GM23338 (cell line): ENCODE measurements around the gene SNX11. TPM values are rescaled to one million over a fixed set of nuclear protein-coding genes. Genes with fewer than 3 reads are reported as not detected.

Experiments
- ATAC-seq: fragments of 200-7000 bp; cut with Tn5 transposase; 3 replicates; pipeline ENCODE4 v1.9.1; 2020
- DNase-seq: peaks from one replicate; pipeline ENCODE4 v3.0.0-alpha.2; 2015; ENCODE audit warnings: low spot score
- H2AFZ ChIP-seq: fragments of 200-600 bp; sonication (generic); 2 replicates; pipeline ENCODE4 v1.8.0; 2016; ENCODE audit warnings: antibody characterized with exemption, mild to moderate bottlenecking, moderate library complexity
- H3F3A ChIP-seq: fragments of 200-600 bp; sonication (generic); replicated peaks from 2 replicates; pipeline ENCODE4 v1.8.0; 2017; ENCODE audit warnings: antibody characterized with exemption, mixed run types, low read depth
- H3K27ac ChIP-seq: fragments of 200-600 bp; sonication (generic); 2 replicates; pipeline ENCODE4 v1.6.1; 2016; ENCODE audit warnings: low read depth
- H3K27me3 ChIP-seq: fragments of 200-600 bp; sonication (generic); 2 replicates; pipeline ENCODE4 v1.8.0; 2016; ENCODE audit warnings: mild to moderate bottlenecking, mixed run types, moderate library complexity; ENCODE audit not compliant: insufficient read depth
- H3K36me3 ChIP-seq: fragments of 200-600 bp; sonication (generic); 2 replicates; pipeline ENCODE4 v1.8.0; 2016; ENCODE audit warnings: mild to moderate bottlenecking; ENCODE audit not compliant: insufficient read depth
- H3K4me1 ChIP-seq: fragments of 200-600 bp; sonication (generic); 2 replicates; pipeline ENCODE4 v1.8.0; 2016; ENCODE audit warnings: mild to moderate bottlenecking, moderate library complexity; ENCODE audit not compliant: insufficient read depth
- H3K4me2 ChIP-seq: fragments of 200-600 bp; sonication (generic); 2 replicates; pipeline ENCODE4 v1.7.1; 2017; ENCODE audit warnings: mixed run types
- H3K4me3 ChIP-seq: fragments of 200-600 bp; sonication (generic); 2 replicates; pipeline ENCODE4 v1.6.1; 2016; ENCODE audit warnings: mixed run types
- H3K79me2 ChIP-seq: fragments of 200-600 bp; sonication (generic); replicated peaks from 2 replicates; pipeline ENCODE4 v1.8.0; 2017; ENCODE audit warnings: mild to moderate bottlenecking; ENCODE audit not compliant: insufficient read depth
- H3K9me2 ChIP-seq: fragments of 200-600 bp; sonication (generic); 2 replicates; pipeline ENCODE4 v1.8.0; 2017; ENCODE audit not compliant: insufficient read depth
- H4K20me1 ChIP-seq: fragments of 200-600 bp; sonication (generic); replicated peaks from 2 replicates; pipeline ENCODE4 v1.8.0; 2017; ENCODE audit warnings: mild to moderate bottlenecking; ENCODE audit not compliant: insufficient read depth
- H3K27ac Mint-ChIP-seq: 2 replicates; pipeline ENCODE4 v1.8.0; 2020; ENCODE audit warnings: inconsistent platforms, mild to moderate bottlenecking, moderate library complexity, mixed read lengths
- H3K27me3 Mint-ChIP-seq: 3 replicates; pipeline ENCODE4 v1.8.0; 2022; ENCODE audit warnings: low read depth, mild to moderate bottlenecking, moderate library complexity, mixed read lengths, inconsistent platforms; ENCODE audit not compliant: insufficient read depth, poor library complexity
- H3K36me3 Mint-ChIP-seq: 3 replicates; pipeline ENCODE4 v1.8.0; 2021; ENCODE audit warnings: low read depth, mild to moderate bottlenecking, inconsistent platforms, moderate library complexity, mixed read lengths
- H3K4me1 Mint-ChIP-seq: 3 replicates; pipeline ENCODE4 v1.8.0; 2020; ENCODE audit warnings: mild to moderate bottlenecking, inconsistent platforms, mixed read lengths
- H3K4me3 Mint-ChIP-seq: 3 replicates; pipeline ENCODE4 v1.8.0; 2021; ENCODE audit warnings: moderate library complexity, mild to moderate bottlenecking, inconsistent platforms, mixed read lengths
- H3K9me3 Mint-ChIP-seq: 3 replicates; pipeline ENCODE4 v1.8.0; 2020; ENCODE audit warnings: moderate library complexity, mild to moderate bottlenecking, inconsistent platforms, mixed read lengths
- CREB1 ChIP-seq: fragments of 250-450 bp; sonication (Bioruptor Pico); IDR thresholded peaks from 2 replicates; pipeline ENCODE4 v1.5.0; 2020; ENCODE audit warnings: low read depth, mild to moderate bottlenecking, moderate library complexity
- EZH2 ChIP-seq: fragments of 200-600 bp; sonication (generic); IDR thresholded peaks from one replicate; pipeline ENCODE4 v1.8.0; 2017; ENCODE audit warnings: antibody characterized with exemption, mild to moderate bottlenecking, low read depth; ENCODE audit not compliant: unreplicated experiment
- EZH2phosphoT487 ChIP-seq: fragments of 200-600 bp; sonication (generic); IDR thresholded peaks from one replicate; pipeline ENCODE4 v1.8.1; 2018; ENCODE audit warnings: antibody characterized with exemption; ENCODE audit not compliant: unreplicated experiment
- JUNB ChIP-seq: IDR thresholded peaks from one replicate; pipeline ENCODE4 v1.6.1; 2016; ENCODE audit warnings: antibody characterized with exemption; ENCODE audit not compliant: unreplicated experiment
- NANOG ChIP-seq: IDR thresholded peaks from 2 replicates; pipeline ENCODE4 v1.6.1; 2016; ENCODE audit warnings: antibody characterized with exemption, borderline replicate concordance
- POLR2AphosphoS5 ChIP-seq: IDR thresholded peaks from 2 replicates; pipeline ENCODE4 v1.6.1; 2016; ENCODE audit warnings: antibody characterized with exemption, low read depth
- STAT1 ChIP-seq: IDR thresholded peaks from one replicate; pipeline ENCODE4 v1.6.1; 2016; ENCODE audit warnings: antibody characterized with exemption; ENCODE audit not compliant: unreplicated experiment
- ZNF114 ChIP-seq: fragments of 250-450 bp; sonication (Bioruptor Pico); IDR thresholded peaks from 2 replicates; pipeline ENCODE4 v1.5.0; 2020; ENCODE audit warnings: mild to moderate bottlenecking, moderate library complexity
- ZNF331 ChIP-seq: fragments of 250-450 bp; sonication (Bioruptor Pico); IDR thresholded peaks from 2 replicates; pipeline ENCODE4 v1.5.0; 2020; ENCODE audit warnings: low read depth, mild to moderate bottlenecking, moderate library complexity
- polyA plus RNA-seq: library from polyadenylated mRNA; unstranded; fragments of >200 nt; fragmentation: Nextera tagmentation; extraction: Ambion mirVana; gene quantifications from 2 replicates; pipeline ENCODE4 v1.2.1, GENCODE V29; 2016
- total RNA-seq: library from RNA; depleted of rRNA; stranded (reverse); fragments of >200 nt; shearing (Covaris generic); gene quantifications from 2 replicates; pipeline ENCODE4 v1.2.3, GENCODE V29; 2014
- TF ChIP-seq, protein P1 (sequence below): IDR thresholded peaks from 2 replicates; pipeline ENCODE4 v1.6.1; 2016; ENCODE audit warnings: antibody characterized with exemption
- TF ChIP-seq, protein P2 (sequence below), 2 experiments: fragments of 200-600 bp in 1 of 2; sonication (generic) in 1 of 2; conservative IDR thresholded peaks; 2 replicates each; pipeline versions ENCODE4 v1.5.1 to v1.6.1; 2016 to 2017; ENCODE audit warnings: antibody characterized with exemption in 2 of 2, low read depth in 2 of 2, mild to moderate bottlenecking in 2 of 2, moderate library complexity in 1 of 2
- TF ChIP-seq, protein P3 (sequence below): IDR thresholded peaks from one replicate; pipeline ENCODE4 v1.6.1; 2018; ENCODE audit warnings: antibody characterized with exemption; ENCODE audit not compliant: unreplicated experiment

SNX11 gene
- total and polyA plus RNA-seq, 2 experiments from 2014 or later, result 7.9 to 16.3 TPM

DNA sequence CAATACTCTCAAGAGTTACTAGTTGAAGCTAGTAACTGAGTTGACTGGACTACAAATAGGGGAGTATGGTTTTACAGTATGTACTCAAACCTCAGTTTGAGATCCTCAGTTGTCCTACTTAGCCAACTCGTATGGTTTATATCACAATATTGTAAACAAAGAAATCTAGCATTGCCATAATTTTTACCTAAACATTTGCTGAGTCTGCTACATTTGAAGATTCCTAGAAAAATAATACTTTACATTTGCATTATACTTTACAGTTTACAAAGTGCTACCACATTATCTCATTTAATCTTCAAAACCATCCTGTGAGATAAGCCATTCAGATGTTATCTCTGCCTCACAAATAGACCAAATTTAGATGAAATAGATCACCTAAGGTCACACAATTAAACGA lies 22.6 kb upstream of the SNX11 start:
- peaks cover 94% of the 10 kb centered on the region for H3K79me2 ChIP-seq
- no peaks in the 10 kb centered on the region for H3K9me3 Mint-ChIP-seq
- H3K36me3 Mint-ChIP-seq, result peaks cover 7% of the 10 kb centered on the region; the same call in 2 of the 3 replicates
- DNase-seq (no peak), ATAC-seq (no peak)
- no peak overlapping the region for H3K4me2 ChIP-seq
- no peaks in the 10 kb centered on the region for H3K9me2 ChIP-seq
- H3K36me3 ChIP-seq, result no peaks in the 10 kb centered on the region
- peaks cover 2% of the 10 kb centered on the region for H3K27me3 Mint-ChIP-seq
- no peak overlapping the region for H3K27ac ChIP-seq
- H4K20me1 ChIP-seq, result peaks cover 53% of the 10 kb centered on the region
- H3K27ac Mint-ChIP-seq, result no peak overlapping the region
- no peaks in the 10 kb centered on the region; the same call in none of the 2 replicates for H3F3A ChIP-seq
- no peaks in the 10 kb centered on the region; the same call in 2 of the 3 replicates for H3K4me1 Mint-ChIP-seq
- no peak for TF ChIP-seq ZNF331 (CRISPR knock-in tag)
- H3K4me3 Mint-ChIP-seq, result no peak overlapping the region
- H3K4me1 ChIP-seq, result no peaks in the 10 kb centered on the region
- no peak overlapping the region for H3K4me3 ChIP-seq
- no peak overlapping the region for H2AFZ ChIP-seq
- H3K27me3 ChIP-seq, result no peaks in the 10 kb centered on the region

DNA sequence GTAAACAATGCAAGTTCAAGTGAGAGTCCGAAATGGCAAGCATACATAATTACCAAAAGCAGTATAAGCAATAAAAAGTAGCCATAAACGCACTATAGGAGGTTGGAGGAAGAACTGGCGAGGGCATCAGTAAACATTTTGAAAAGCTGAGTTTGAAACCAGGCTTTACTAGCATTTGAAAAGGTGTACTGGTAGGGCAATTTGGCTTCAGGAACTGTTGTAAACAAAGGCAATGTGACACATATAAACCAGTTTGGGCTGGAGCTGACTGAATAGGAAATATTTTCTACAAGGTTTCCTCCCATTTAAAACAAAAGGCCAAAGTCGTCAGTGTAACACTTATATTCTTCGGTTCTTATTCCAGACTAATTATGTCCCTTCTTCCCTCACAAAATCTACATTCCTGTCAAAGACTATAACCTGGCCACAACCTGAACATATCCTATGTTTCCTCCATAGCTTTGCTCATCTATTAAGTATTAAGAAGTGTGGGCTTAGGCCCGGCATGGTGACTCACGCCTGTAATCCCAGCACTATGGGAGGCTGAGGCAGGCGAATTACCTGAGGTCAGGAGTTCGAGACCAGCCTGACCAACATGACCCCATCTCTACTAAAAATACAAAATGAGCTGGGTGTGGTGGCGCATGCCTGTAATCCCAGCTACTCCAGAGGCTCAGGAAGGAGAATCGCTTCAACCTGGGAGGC lies 14.1 kb upstream of the SNX11 start:
- H3K4me1 ChIP-seq, result no peaks in the 10 kb centered on the region
- Mint-ChIP-seq H3K9me3 (no peaks in the 10 kb centered on the region), H3K4me1 (no peaks in the 10 kb centered on the region; the same call in 1 of the 3 replicates), H3K4me3 (no peak overlapping the region), H3K36me3 (peaks cover 19% of the 10 kb centered on the region), H3K27ac (no peak overlapping the region; the same call in 1 of the 2 replicates), H3K27me3 (peaks cover 2% of the 10 kb centered on the region)
- H3K27ac ChIP-seq, result peak overlapping the region; percentile 19; the same call in 1 of the 2 replicates
- peaks cover 64% of the 10 kb centered on the region for H4K20me1 ChIP-seq
- no peak overlapping the region for H3K4me2 ChIP-seq
- H3K36me3 ChIP-seq, result no peaks in the 10 kb centered on the region; the same call in 1 of the 2 replicates
- peaks cover 98% of the 10 kb centered on the region for H3K79me2 ChIP-seq
- no peak for DNase-seq
- TF ChIP-seq, protein P1, sequence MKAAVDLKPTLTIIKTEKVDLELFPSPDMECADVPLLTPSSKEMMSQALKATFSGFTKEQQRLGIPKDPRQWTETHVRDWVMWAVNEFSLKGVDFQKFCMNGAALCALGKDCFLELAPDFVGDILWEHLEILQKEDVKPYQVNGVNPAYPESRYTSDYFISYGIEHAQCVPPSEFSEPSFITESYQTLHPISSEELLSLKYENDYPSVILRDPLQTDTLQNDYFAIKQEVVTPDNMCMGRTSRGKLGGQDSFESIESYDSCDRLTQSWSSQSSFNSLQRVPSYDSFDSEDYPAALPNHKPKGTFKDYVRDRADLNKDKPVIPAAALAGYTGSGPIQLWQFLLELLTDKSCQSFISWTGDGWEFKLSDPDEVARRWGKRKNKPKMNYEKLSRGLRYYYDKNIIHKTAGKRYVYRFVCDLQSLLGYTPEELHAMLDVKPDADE, result no peak
- TF ChIP-seq EZH2phosphoT487 (no peak), NANOG (no peak), JUNB (no peak), STAT1 (no peak), ZNF114 (CRISPR knock-in tag) (no peak), EZH2 (no peak), CREB1 (CRISPR knock-in tag) (no peak), ZNF331 (CRISPR knock-in tag) (no peak), POLR2AphosphoS5 (no peak)
- TF ChIP-seq, protein P2, sequence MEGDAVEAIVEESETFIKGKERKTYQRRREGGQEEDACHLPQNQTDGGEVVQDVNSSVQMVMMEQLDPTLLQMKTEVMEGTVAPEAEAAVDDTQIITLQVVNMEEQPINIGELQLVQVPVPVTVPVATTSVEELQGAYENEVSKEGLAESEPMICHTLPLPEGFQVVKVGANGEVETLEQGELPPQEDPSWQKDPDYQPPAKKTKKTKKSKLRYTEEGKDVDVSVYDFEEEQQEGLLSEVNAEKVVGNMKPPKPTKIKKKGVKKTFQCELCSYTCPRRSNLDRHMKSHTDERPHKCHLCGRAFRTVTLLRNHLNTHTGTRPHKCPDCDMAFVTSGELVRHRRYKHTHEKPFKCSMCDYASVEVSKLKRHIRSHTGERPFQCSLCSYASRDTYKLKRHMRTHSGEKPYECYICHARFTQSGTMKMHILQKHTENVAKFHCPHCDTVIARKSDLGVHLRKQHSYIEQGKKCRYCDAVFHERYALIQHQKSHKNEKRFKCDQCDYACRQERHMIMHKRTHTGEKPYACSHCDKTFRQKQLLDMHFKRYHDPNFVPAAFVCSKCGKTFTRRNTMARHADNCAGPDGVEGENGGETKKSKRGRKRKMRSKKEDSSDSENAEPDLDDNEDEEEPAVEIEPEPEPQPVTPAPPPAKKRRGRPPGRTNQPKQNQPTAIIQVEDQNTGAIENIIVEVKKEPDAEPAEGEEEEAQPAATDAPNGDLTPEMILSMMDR (conservative IDR thresholded peaks at IDR 0.05; ENCODE audit: low read depth in 2 of 2), result no peak
- TF ChIP-seq, protein P3, sequence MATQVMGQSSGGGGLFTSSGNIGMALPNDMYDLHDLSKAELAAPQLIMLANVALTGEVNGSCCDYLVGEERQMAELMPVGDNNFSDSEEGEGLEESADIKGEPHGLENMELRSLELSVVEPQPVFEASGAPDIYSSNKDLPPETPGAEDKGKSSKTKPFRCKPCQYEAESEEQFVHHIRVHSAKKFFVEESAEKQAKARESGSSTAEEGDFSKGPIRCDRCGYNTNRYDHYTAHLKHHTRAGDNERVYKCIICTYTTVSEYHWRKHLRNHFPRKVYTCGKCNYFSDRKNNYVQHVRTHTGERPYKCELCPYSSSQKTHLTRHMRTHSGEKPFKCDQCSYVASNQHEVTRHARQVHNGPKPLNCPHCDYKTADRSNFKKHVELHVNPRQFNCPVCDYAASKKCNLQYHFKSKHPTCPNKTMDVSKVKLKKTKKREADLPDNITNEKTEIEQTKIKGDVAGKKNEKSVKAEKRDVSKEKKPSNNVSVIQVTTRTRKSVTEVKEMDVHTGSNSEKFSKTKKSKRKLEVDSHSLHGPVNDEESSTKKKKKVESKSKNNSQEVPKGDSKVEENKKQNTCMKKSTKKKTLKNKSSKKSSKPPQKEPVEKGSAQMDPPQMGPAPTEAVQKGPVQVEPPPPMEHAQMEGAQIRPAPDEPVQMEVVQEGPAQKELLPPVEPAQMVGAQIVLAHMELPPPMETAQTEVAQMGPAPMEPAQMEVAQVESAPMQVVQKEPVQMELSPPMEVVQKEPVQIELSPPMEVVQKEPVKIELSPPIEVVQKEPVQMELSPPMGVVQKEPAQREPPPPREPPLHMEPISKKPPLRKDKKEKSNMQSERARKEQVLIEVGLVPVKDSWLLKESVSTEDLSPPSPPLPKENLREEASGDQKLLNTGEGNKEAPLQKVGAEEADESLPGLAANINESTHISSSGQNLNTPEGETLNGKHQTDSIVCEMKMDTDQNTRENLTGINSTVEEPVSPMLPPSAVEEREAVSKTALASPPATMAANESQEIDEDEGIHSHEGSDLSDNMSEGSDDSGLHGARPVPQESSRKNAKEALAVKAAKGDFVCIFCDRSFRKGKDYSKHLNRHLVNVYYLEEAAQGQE, result no peak
- H3K4me3 ChIP-seq, result no peak overlapping the region
- ATAC-seq, result no peak
- H2AFZ ChIP-seq, result no peak overlapping the region
- H3K27me3 ChIP-seq, result no peaks in the 10 kb centered on the region
- 0 out of 2 replicates have a peak, but pooled peaks cover 6% of the 10 kb centered on the region for H3F3A ChIP-seq
- H3K9me2 ChIP-seq, result no peaks in the 10 kb centered on the region
